Measurements from ENCODE around the gene TOPORS. TPM values are rescaled to one million over a fixed set of nuclear protein-coding genes. Genes with fewer than 3 reads are reported as not detected.

The TOPORS gene
- total and polyA plus RNA-seq, 4 donors = 4.8 to 19.9 (median 10.4) TPM

- 47% methylated on average over 5 of the region's 5 CpGs for WGBS
- peaks cover 0 to 8% (median 3%) of the 10 kb centered on the region in 4 donors for H3K4me1 ChIP-seq (ENCODE audit: control insufficient read depth in 4 of 4, insufficient read depth in 4 of 4, low read length in 3 of 4)
- no peak overlapping the region for H3K9ac ChIP-seq (ENCODE audit: low read depth in 1 of 2, low read length in 2 of 2)
- H3K4me3 ChIP-seq (ENCODE audit: low read depth in 1 of 3, low read length in 3 of 3) = no peak overlapping the region
- H3K36me3 ChIP-seq (ENCODE audit: control insufficient read depth in 4 of 4, insufficient read depth in 3 of 4, low read depth in 1 of 4, low read length in 3 of 4) = no peaks in the 10 kb centered on the region
- no peaks in the 10 kb centered on the region for H3K27me3 ChIP-seq (ENCODE audit: control insufficient read depth in 4 of 4, insufficient read depth in 4 of 4, low read length in 3 of 4)
- no peak for DNase-seq (ENCODE audit: low spot score)
- no peaks in the 10 kb centered on the region for H3K9me3 ChIP-seq (ENCODE audit: control insufficient read depth in 4 of 4, low read length in 3 of 4)
- TF ChIP-seq RAD21 (IDR thresholded peaks at IDR 0.05) (no peak), SP1 (IDR thresholded peaks at IDR 0.05) (no peak), RXRA (IDR thresholded peaks at IDR 0.05) (no peak), HNF4G (IDR thresholded peaks at IDR 0.05) (no peak), EGR1 (IDR thresholded peaks at IDR 0.05; ENCODE audit: low read depth in 2 of 2) (no peak), HNF4A (conservative IDR thresholded peaks at IDR 0.05) (no peak), FOXA2 (IDR thresholded peaks at IDR 0.05) (no peak), REST (IDR thresholded peaks at IDR 0.05) (no peak), ZBTB33 (IDR thresholded peaks at IDR 0.05) (no peak)
- TF ChIP-seq, protein P1, sequence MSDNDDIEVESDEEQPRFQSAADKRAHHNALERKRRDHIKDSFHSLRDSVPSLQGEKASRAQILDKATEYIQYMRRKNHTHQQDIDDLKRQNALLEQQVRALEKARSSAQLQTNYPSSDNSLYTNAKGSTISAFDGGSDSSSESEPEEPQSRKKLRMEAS (IDR thresholded peaks at IDR 0.05) = no peak
- TF ChIP-seq, protein P2, sequence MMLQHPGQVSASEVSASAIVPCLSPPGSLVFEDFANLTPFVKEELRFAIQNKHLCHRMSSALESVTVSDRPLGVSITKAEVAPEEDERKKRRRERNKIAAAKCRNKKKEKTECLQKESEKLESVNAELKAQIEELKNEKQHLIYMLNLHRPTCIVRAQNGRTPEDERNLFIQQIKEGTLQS (IDR thresholded peaks at IDR 0.05) = no peak
- H3K27ac ChIP-seq (ENCODE audit: low read depth in 1 of 2, low read length in 2 of 2) = no peak overlapping the region
These were observed 26.6 kb upstream of the TOPORS start for GRCh38 chr9:32578976-32579375.

DNA sequence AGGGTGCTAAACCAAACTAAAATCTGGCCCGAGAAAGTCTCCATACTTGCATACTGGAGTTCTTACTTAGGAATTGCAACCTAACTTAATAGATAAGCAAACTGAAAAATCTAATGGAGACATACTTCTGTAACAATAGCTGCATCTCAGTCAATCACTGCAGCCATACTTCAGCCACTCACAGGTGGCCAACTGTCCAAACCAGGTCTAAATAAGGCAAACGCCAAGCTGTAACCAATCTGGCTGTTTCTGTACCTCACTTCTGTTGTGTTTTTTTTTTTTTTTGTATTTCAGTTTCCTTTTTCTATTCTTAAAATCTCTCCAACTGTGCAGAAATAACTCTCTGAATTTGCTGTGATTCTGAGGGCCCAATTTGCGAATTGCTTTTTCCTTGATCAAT lies 24.9 kb upstream of the TOPORS start:
- TF ChIP-seq, protein P1 (IDR thresholded peaks at IDR 0.05) = no peak
- TF ChIP-seq FOXA1 (IDR thresholded peaks at IDR 0.05) (no peak), ZBTB33 (IDR thresholded peaks at IDR 0.05) (no peak), NR2F2 (IDR thresholded peaks at IDR 0.05) (no peak), TAF1 (conservative IDR thresholded peaks at IDR 0.05) (no peak), RAD21 (IDR thresholded peaks at IDR 0.05) (no peak), REST (IDR thresholded peaks at IDR 0.05) (no peak), JUND (IDR thresholded peaks at IDR 0.05) (no peak), EGR1 (IDR thresholded peaks at IDR 0.05; ENCODE audit: low read depth in 2 of 2) (no peak), SP1 (IDR thresholded peaks at IDR 0.05) (no peak), CTCF (IDR thresholded peaks at IDR 0.05; ENCODE audit: low read depth, low read length, missing input control) (no peak), FOXA2 (IDR thresholded peaks at IDR 0.05) (no peak), HNF4G (IDR thresholded peaks at IDR 0.05) (no peak), GABPA (IDR thresholded peaks at IDR 0.05 in 1 of 2, conservative IDR thresholded peaks at IDR 0.05 in 1 of 2) (no peak), RXRA (IDR thresholded peaks at IDR 0.05) (no peak)
- TF ChIP-seq, protein P2 (IDR thresholded peaks at IDR 0.05) = no peak
- Histone ChIP-seq H3K4me3 (ENCODE audit: low read depth in 1 of 3, low read length in 3 of 3) (no peak overlapping the region), H3K9ac (ENCODE audit: low read depth in 1 of 2, low read length in 2 of 2) (no peak overlapping the region), H3K27me3 (ENCODE audit: control insufficient read depth in 4 of 4, insufficient read depth in 4 of 4, low read length in 3 of 4) (no peaks in the 10 kb centered on the region), H3K9me3 (ENCODE audit: control insufficient read depth in 4 of 4, low read length in 3 of 4) (no peaks in the 10 kb centered on the region), H3K4me1 (ENCODE audit: control insufficient read depth in 4 of 4, insufficient read depth in 4 of 4, low read length in 3 of 4) (peaks cover 2 to 13% (median 9%) of the 10 kb centered on the region in 4 donors), H3K27ac (ENCODE audit: low read depth in 1 of 2, low read length in 2 of 2) (no peak overlapping the region), H3K36me3 (ENCODE audit: control insufficient read depth in 4 of 4, insufficient read depth in 3 of 4, low read depth in 1 of 4, low read length in 3 of 4) (no peaks in the 10 kb centered on the region)
- no peak for DNase-seq (ENCODE audit: low spot score)
- WGBS = 82% methylated on average over 3 of the region's 3 CpGs
